GM21528 (cell line): ENCODE measurements around the gene HIP1.
A peak's percentile ranks its signal among the peaks of the same experiment; 100 is the strongest.
"Not testable (repeated sequence)": the region's sequence is repeated elsewhere in the genome, so short reads cannot be mapped to it uniquely, and the experiment has no call there.

Source experiments
- ATAC-seq: cut with Tn5 transposase; IDR thresholded peaks from one replicate; pipeline ENCODE4 v1.9.1; 2021; ENCODE audit warnings: mild to moderate bottlenecking, moderate library complexity; ENCODE audit not compliant: unreplicated experiment, low FRiP score

HIP1 gene

GRCh38 chr7:75739796-75740672, 1.3 kb upstream of the HIP1 start:
- peak; percentile 30 for ATAC-seq

GRCh38 chr7:75738975-75739795, 444 bp upstream of the HIP1 start:
- ATAC-seq = peak; percentile 87

- no peak for ATAC-seq
These were observed 711 bp downstream of the HIP1 start for GRCh38 chr7:75737856-75738603.

- ATAC-seq = no peak
These were observed 3.0 kb downstream of the HIP1 start for GRCh38 chr7:75735581-75736350.

GRCh38 chr7:75734586-75735458, 3.9 kb downstream of the HIP1 start:
- no peak for ATAC-seq

GRCh38 chr7:75732764-75733630, 5.7 kb downstream of the HIP1 start:
- ATAC-seq = no peak

GRCh38 chr7:75732016-75732521, 6.7 kb downstream of the HIP1 start:
- no peak for ATAC-seq

- ATAC-seq = no peak
These were observed 8.9 kb downstream of the HIP1 start for GRCh38 chr7:75729851-75730274.

- ATAC-seq = no peak
These were observed 10.7 kb downstream of the HIP1 start for GRCh38 chr7:75727881-75728593.

GRCh38 chr7:75727351-75727750, 11.4 kb downstream of the HIP1 start:
- ATAC-seq = not testable (repeated sequence)

GRCh38 chr7:75725306-75725705, 13.4 kb downstream of the HIP1 start:
- ATAC-seq = no peak

- ATAC-seq = no peak
These were observed 15.3 kb downstream of the HIP1 start for GRCh38 chr7:75723444-75723843.

GRCh38 chr7:75722373-75722772, 16.4 kb downstream of the HIP1 start:
- no peak for ATAC-seq

GRCh38 chr7:75721922-75722321, 16.8 kb downstream of the HIP1 start:
- not testable (repeated sequence) for ATAC-seq

- no peak for ATAC-seq
These were observed 17.3 kb downstream of the HIP1 start for GRCh38 chr7:75721426-75721825.

- ATAC-seq = no peak
These were observed 19.1 kb downstream of the HIP1 start for GRCh38 chr7:75719626-75720025.

- ATAC-seq = no peak
These were observed 20.2 kb downstream of the HIP1 start for GRCh38 chr7:75718390-75719031.
